Mesendoderm (in vitro differentiated cells): Measurements from ENCODE around the gene TMEM39A.

Experiments
- DNase-seq: peaks from one replicate; pipeline ENCODE4 v3.0.0; 2013
- H2AK5ac ChIP-seq: 2 replicates; pipeline ENCODE4 v1.6.1; 2013; ENCODE audit warnings: low read length, inconsistent platforms
- H2BK120ac ChIP-seq: 2 replicates; pipeline ENCODE4 v1.6.1; 2013; ENCODE audit warnings: low read depth, mild to moderate bottlenecking, low read length, moderate library complexity, mixed read lengths
- H2BK15ac ChIP-seq: replicated peaks from 2 replicates; pipeline ENCODE4 v1.6.1; 2013; ENCODE audit warnings: low read depth, mild to moderate bottlenecking, moderate library complexity
- H2BK5ac ChIP-seq: 2 replicates; pipeline ENCODE4 v1.6.1; 2013; ENCODE audit warnings: low read length, inconsistent platforms
- H3K18ac ChIP-seq: 2 replicates; pipeline ENCODE4 v1.6.1; 2013; ENCODE audit warnings: mild to moderate bottlenecking, low read length, mixed read lengths
- H3K23ac ChIP-seq: one replicate; pipeline ENCODE4 v1.6.1; 2013; ENCODE audit warnings: low read length
- H3K27ac ChIP-seq: 2 replicates; pipeline ENCODE4 v1.5.1; 2013; ENCODE audit warnings: low read depth, mild to moderate bottlenecking, inconsistent platforms, low read length, moderate library complexity
- H3K27me3 ChIP-seq: 2 replicates; pipeline ENCODE4 v1.6.1; 2013; ENCODE audit warnings: low read length, control low read depth, mild to moderate bottlenecking, inconsistent platforms; ENCODE audit not compliant: insufficient read depth, poor library complexity
- H3K36me3 ChIP-seq: 2 replicates; pipeline ENCODE4 v1.6.1; 2013; ENCODE audit warnings: low read length, inconsistent platforms; ENCODE audit not compliant: control insufficient read depth, insufficient read depth
- H3K4ac ChIP-seq: one replicate; pipeline ENCODE4 v1.6.1; 2013; ENCODE audit warnings: low read depth, mild to moderate bottlenecking, low read length, moderate library complexity
- H3K4me1 ChIP-seq: 2 replicates; pipeline ENCODE4 v1.6.1; 2013; ENCODE audit warnings: low read depth, low read length, inconsistent platforms; ENCODE audit not compliant: control insufficient read depth
- H3K4me2 ChIP-seq: 2 replicates; pipeline ENCODE4 v1.6.1; 2013; ENCODE audit warnings: low read length
- H3K4me3 ChIP-seq: 2 replicates; pipeline ENCODE4 v1.5.1; 2013; ENCODE audit warnings: mild to moderate bottlenecking, low read length
- H3K56ac ChIP-seq: one replicate; pipeline ENCODE4 v1.6.1; 2013; ENCODE audit warnings: low read length
- H3K79me1 ChIP-seq: 2 replicates; pipeline ENCODE4 v1.6.1; 2013; ENCODE audit warnings: low read length, inconsistent platforms
- H3K79me2 ChIP-seq: 2 replicates; pipeline ENCODE4 v1.6.1; 2013; ENCODE audit warnings: mild to moderate bottlenecking, low read length; ENCODE audit not compliant: control insufficient read depth, insufficient read depth
- H3K9ac ChIP-seq: 2 replicates; pipeline ENCODE4 v1.6.1; 2013; ENCODE audit warnings: low read length, inconsistent platforms
- H4K5ac ChIP-seq: one replicate; pipeline ENCODE4 v1.6.1; 2013; ENCODE audit warnings: low read length
- H4K8ac ChIP-seq: one replicate; pipeline ENCODE4 v1.6.1; 2013; ENCODE audit warnings: low read depth, mild to moderate bottlenecking, control low read depth, low read length, moderate library complexity
- WGBS: extraction: QIAGEN DNeasy Blood & Tissue Kit; methylation state at CpG from one replicate; pipeline ENCODE4 v1.1.7; 2013; ENCODE audit warnings: low lambda C conversion rate, missing lambda C conversion rate; ENCODE audit not compliant: insufficient coverage; ENCODE audit errors: extremely low coverage; 5-methylcytosine and 5-hydroxymethylcytosine counted together

TMEM39A gene

DNA sequence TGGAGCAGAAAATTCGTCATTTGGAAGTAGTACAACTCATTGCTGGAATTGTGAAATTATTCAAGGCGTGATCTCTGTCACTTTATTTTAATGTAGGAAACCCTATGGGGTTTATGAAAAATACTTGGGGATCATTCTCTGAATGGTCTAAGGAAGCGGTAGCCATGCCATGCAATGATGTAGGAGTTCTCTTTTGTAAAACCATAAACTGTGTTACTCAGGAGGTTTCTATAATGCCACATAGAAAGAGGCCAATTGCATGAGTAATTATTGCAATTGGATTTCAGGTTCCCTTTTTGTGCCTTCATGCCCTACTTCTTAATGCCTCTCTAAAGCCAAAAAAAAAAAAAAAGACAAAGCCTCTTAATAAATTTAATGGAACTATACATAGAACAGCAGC, 29.4 kb upstream of the TMEM39A start:
- DNase-seq: no peak
- H3K36me3 ChIP-seq: no peaks in the 10 kb centered on the region
- H3K4ac ChIP-seq: no peak overlapping the region
- no peak overlapping the region for H3K4me3 ChIP-seq
- no peaks in the 10 kb centered on the region for H3K79me2 ChIP-seq
- no peak overlapping the region for H2BK5ac ChIP-seq
- no peak overlapping the region for H3K56ac ChIP-seq
- no peaks in the 10 kb centered on the region for H3K27me3 ChIP-seq
- H3K18ac ChIP-seq: no peak overlapping the region
- no peaks in the 10 kb centered on the region for H3K79me1 ChIP-seq
- H3K4me2 ChIP-seq: no peak overlapping the region
- no peaks in the 10 kb centered on the region for H3K4me1 ChIP-seq
- H3K23ac ChIP-seq: no peak overlapping the region
- H2BK120ac ChIP-seq: no peak overlapping the region
- no peak overlapping the region for H3K9ac ChIP-seq
- H4K8ac ChIP-seq: no peak overlapping the region
- no CpG with 5 or more reads among the region's 3 CpGs for WGBS
- H3K27ac ChIP-seq: no peak overlapping the region
- H4K5ac ChIP-seq: no peak overlapping the region
- no peak overlapping the region for H2AK5ac ChIP-seq
- H2BK15ac ChIP-seq: no peak overlapping the region

DNA sequence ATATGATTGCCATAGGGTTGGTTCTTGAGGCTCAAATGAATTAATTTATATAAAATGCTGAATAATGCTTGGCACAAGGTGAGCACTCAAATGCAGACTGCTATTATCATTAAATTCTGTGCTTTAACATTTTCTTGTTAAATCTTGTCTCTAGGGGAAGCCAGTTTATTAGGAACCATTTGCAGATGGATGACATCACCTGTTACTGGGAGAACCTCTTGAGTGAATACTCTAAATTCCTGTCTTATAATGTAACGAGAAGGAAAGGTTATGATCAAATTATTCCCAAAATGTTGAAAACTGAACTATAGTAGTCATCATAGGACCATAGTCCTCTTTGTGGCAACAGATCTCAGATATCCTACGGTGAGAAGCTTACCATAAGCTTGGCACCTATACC, 28.7 kb upstream of the TMEM39A start:
- no peak overlapping the region for H3K4me2 ChIP-seq

DNA sequence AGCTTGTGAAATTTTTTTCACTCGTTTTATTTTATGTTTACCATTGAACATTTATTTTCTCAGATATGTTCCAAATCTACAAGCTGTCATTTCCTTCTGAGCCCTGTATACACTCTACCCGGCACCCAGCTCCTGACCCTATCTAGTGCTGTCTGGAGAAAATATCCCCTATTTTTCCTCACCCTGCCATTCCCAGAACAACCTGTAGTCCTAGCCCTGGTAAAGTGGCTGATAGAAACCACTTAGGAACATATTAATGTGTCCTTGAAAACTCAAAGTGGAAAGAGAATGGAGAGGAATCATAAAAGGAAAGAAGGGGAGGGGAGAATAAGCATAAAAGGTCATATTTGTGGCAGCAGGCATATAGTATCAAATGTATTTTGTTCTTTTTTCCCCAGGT, 26.7 kb upstream of the TMEM39A start:
- H3K27me3 ChIP-seq: no peaks in the 10 kb centered on the region
- no peak overlapping the region for H2AK5ac ChIP-seq
- no peak overlapping the region for H3K4me2 ChIP-seq
- H3K18ac ChIP-seq: no peak overlapping the region
- no peak overlapping the region for H3K27ac ChIP-seq
- H4K8ac ChIP-seq: no peak overlapping the region
- peaks cover 3% of the 10 kb centered on the region for H3K36me3 ChIP-seq
- no peak overlapping the region for H2BK120ac ChIP-seq
- H4K5ac ChIP-seq: no peak overlapping the region
- no peak overlapping the region for H3K9ac ChIP-seq
- H2BK5ac ChIP-seq: no peak overlapping the region
- no peaks in the 10 kb centered on the region for H3K79me2 ChIP-seq
- H3K4me1 ChIP-seq: no peaks in the 10 kb centered on the region
- DNase-seq: no peak
- no peak overlapping the region for H2BK15ac ChIP-seq
- H3K79me1 ChIP-seq: no peaks in the 10 kb centered on the region
- no peak overlapping the region for H3K4me3 ChIP-seq
- no peak overlapping the region for H3K23ac ChIP-seq
- H3K56ac ChIP-seq: no peak overlapping the region
- WGBS: no CpG with 5 or more reads among the region's 2 CpGs
- no peak overlapping the region for H3K4ac ChIP-seq

More for the DNA sequence above, 28.7 kb upstream of the TMEM39A start:
- DNase-seq: no peak
- H3K27ac ChIP-seq: no peak overlapping the region
- no peak overlapping the region for H4K5ac ChIP-seq
- no peak overlapping the region for H3K23ac ChIP-seq
- no peak overlapping the region for H3K56ac ChIP-seq
- no peaks in the 10 kb centered on the region for H3K79me1 ChIP-seq
- no peaks in the 10 kb centered on the region for H3K4me1 ChIP-seq
- no peak overlapping the region for H2BK15ac ChIP-seq
- H2BK5ac ChIP-seq: no peak overlapping the region
- H3K4ac ChIP-seq: no peak overlapping the region
- H3K36me3 ChIP-seq: no peaks in the 10 kb centered on the region
- no peak overlapping the region for H3K18ac ChIP-seq
- H2AK5ac ChIP-seq: no peak overlapping the region
- no peaks in the 10 kb centered on the region for H3K27me3 ChIP-seq
- no CpG with 5 or more reads among the region's 2 CpGs for WGBS
- no peak overlapping the region for H3K4me3 ChIP-seq
- no peak overlapping the region for H4K8ac ChIP-seq
- no peak overlapping the region for H2BK120ac ChIP-seq
- no peaks in the 10 kb centered on the region for H3K79me2 ChIP-seq
- H3K9ac ChIP-seq: no peak overlapping the region

DNA sequence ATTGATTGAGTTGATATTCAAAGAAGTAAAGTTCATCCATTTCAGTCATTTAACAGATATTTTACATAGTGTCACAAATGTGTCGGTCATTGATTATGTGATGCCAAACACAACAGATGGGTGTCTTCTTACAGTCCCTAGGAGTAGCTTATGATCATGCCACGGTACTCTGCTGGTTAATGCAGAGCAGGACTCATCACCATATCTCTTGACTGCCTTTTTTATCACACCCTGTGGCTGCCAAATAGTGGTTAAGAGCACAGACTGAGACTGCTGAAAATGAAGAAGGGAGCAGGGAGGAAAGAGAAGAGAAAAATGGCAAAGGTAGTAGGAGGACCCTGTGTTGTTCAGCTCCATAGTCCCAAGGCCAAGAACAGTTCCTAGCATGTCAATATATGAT, 22.1 kb upstream of the TMEM39A start:
- Histone ChIP-seq H4K5ac (no peak overlapping the region), H3K9ac (no peak overlapping the region), H3K56ac (no peak overlapping the region), H3K79me2 (no peaks in the 10 kb centered on the region), H2BK15ac (no peak overlapping the region), H2AK5ac (no peak overlapping the region), H3K4me2 (no peak overlapping the region), H3K79me1 (no peaks in the 10 kb centered on the region), H3K4me3 (no peak overlapping the region), H2BK5ac (no peak overlapping the region), H3K4ac (no peak overlapping the region), H3K18ac (no peak overlapping the region), H3K27me3 (no peaks in the 10 kb centered on the region), H3K4me1 (no peaks in the 10 kb centered on the region), H3K27ac (no peak overlapping the region), H3K36me3 (peaks cover 4% of the 10 kb centered on the region), H4K8ac (no peak overlapping the region), H2BK120ac (no peak overlapping the region), H3K23ac (no peak overlapping the region)
- WGBS: no CpG with 5 or more reads among the region's 2 CpGs
- DNase-seq: no peak

DNA sequence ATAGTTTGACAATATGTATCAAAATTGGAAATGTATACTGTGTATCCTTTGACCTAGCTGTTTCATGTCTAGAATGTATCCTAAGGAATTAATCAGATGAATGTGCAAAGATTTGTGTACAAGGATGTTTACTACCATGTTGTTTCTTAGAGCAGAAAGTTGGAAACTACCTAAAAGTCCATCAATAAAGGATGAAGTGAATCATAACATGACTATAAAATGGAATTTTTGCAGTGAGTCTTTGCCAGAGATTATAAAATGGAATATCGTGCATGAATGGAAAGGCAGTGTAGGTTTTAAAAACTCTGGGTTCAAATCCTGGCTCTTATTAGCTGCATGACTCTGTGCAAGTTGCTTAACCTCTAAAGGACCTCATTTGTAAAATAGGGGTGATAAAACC, 19.7 kb upstream of the TMEM39A start:
- Histone ChIP-seq H3K23ac (no peak overlapping the region), H3K4me2 (no peak overlapping the region), H3K79me1 (no peaks in the 10 kb centered on the region), H3K4ac (no peak overlapping the region), H2BK15ac (no peak overlapping the region), H2AK5ac (no peak overlapping the region), H3K27me3 (no peaks in the 10 kb centered on the region), H3K18ac (no peak overlapping the region), H3K79me2 (no peaks in the 10 kb centered on the region), H2BK5ac (no peak overlapping the region), H4K5ac (no peak overlapping the region), H4K8ac (no peak overlapping the region), H3K56ac (no peak overlapping the region), H3K27ac (no peak overlapping the region), H2BK120ac (no peak overlapping the region), H3K4me1 (no peaks in the 10 kb centered on the region), H3K36me3 (peaks cover 4% of the 10 kb centered on the region), H3K4me3 (no peak overlapping the region), H3K9ac (no peak overlapping the region)
- no CpG with 5 or more reads among the region's 1 CpG for WGBS
- DNase-seq: no peak

DNA sequence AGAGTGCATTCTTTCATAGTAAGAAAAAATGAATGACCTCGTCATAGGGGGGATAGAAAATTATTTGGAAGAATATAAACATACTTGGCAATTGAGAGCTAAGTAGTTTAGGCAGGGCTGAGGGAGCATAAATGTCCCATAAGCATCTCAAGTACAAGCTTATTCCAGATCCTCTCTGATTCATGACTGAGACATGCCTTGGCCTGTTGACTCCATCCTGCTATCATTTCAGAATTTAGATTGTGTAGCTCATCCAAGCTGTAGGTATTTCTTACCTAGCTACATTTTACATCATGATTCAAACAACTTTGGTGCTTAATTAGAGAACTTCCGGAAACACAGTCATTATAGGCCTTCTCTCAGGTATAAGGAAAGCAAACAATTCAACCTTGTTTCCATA, 17.7 kb upstream of the TMEM39A start:
- Histone ChIP-seq H3K18ac (no peak overlapping the region), H3K27ac (no peak overlapping the region), H3K79me1 (no peaks in the 10 kb centered on the region), H4K8ac (no peak overlapping the region), H3K4ac (no peak overlapping the region), H2BK5ac (no peak overlapping the region), H2BK15ac (no peak overlapping the region), H3K23ac (no peak overlapping the region), H3K4me3 (no peak overlapping the region), H3K4me2 (no peak overlapping the region), H2AK5ac (no peak overlapping the region), H2BK120ac (no peak overlapping the region), H3K56ac (no peak overlapping the region), H3K36me3 (peaks cover 4% of the 10 kb centered on the region), H3K4me1 (no peaks in the 10 kb centered on the region), H3K27me3 (no peaks in the 10 kb centered on the region), H3K79me2 (no peaks in the 10 kb centered on the region), H3K9ac (no peak overlapping the region), H4K5ac (no peak overlapping the region)
- no CpG with 5 or more reads among the region's 2 CpGs for WGBS
- DNase-seq: no peak
